Activated CD8-positive, alpha-beta memory T cell treated with anti-CD3 and anti-CD28 coated beads, Interleukin-2, amount 10 ng/mL, durations not matched to agents 7 days and 5 days (primary cell): ENCODE results near the gene PIP5K1B. TPM values are rescaled to one million over a fixed set of nuclear protein-coding genes. Genes with fewer than 3 reads are reported as not detected.
A peak's percentile ranks its signal among the peaks of the same experiment; 100 is the strongest.

Experiments used
- ATAC-seq: fragments of 150-1000 bp; cut with Tn5 transposase; one replicate; pipeline ENCODE4 v1.10.0; 2021; ENCODE audit warnings: moderate library complexity
- CTCF ChIA-PET: fragments of 350-600 bp; sonication (Branson Sonifier 250); formaldehyde crosslinking; loops from one replicate; lab custom pipeline; 2021; ENCODE audit warnings: antibody characterized with exemption; lab: Charles Lee
- DNase-seq: peaks from one replicate; pipeline ENCODE4 v3.0.0-alpha.2; 2020
- H3K27ac Mint-ChIP-seq: one replicate; pipeline ENCODE4 v1.8.0; 2021; ENCODE audit warnings: mild to moderate bottlenecking, mixed read lengths
- H3K27me3 Mint-ChIP-seq: one replicate; pipeline ENCODE4 v1.8.0; 2021; ENCODE audit warnings: mixed read lengths
- H3K36me3 Mint-ChIP-seq: one replicate; pipeline ENCODE4 v1.8.0; 2021; ENCODE audit warnings: mild to moderate bottlenecking, mixed read lengths
- H3K4me1 Mint-ChIP-seq: one replicate; pipeline ENCODE4 v1.8.0; 2021; ENCODE audit warnings: mixed read lengths
- H3K4me3 Mint-ChIP-seq: one replicate; pipeline ENCODE4 v1.8.0; 2021; ENCODE audit warnings: mild to moderate bottlenecking, moderate library complexity, mixed read lengths
- H3K9me3 Mint-ChIP-seq: one replicate; pipeline ENCODE4 v1.8.0; 2022; ENCODE audit warnings: low read depth, mixed read lengths
- total RNA-seq, 2 experiments: library from RNA; stranded (reverse); gene quantifications; one replicate each; pipeline ENCODE4 v1.2.3, GENCODE V29; 2021

Gene PIP5K1B
- total RNA-seq, 2 experiments from 2014 or later, result 0.85 to 23.2 TPM

- DNase-seq (no peak), ATAC-seq (no peak)
- Mint-ChIP-seq H3K36me3 (no peaks in the 10 kb centered on the region), H3K27me3 (peaks cover 11% of the 10 kb centered on the region), H3K9me3 (no peaks in the 10 kb centered on the region), H3K4me3 (no peak overlapping the region), H3K4me1 (peaks cover 8% of the 10 kb centered on the region), H3K27ac (no peak overlapping the region)
- CTCF ChIA-PET, result no interaction called here
Observed at GRCh38 chr9:68800836-68801235, 95.8 kb downstream of the PIP5K1B start.

- no peak overlapping the region for H3K27ac Mint-ChIP-seq
- H3K9me3 Mint-ChIP-seq, result no peaks in the 10 kb centered on the region
- peak; percentile 56 for DNase-seq
- H3K36me3 Mint-ChIP-seq, result no peaks in the 10 kb centered on the region
- peaks cover 8% of the 10 kb centered on the region for H3K4me1 Mint-ChIP-seq
- ATAC-seq, result peak; percentile 39
- no peak overlapping the region for H3K4me3 Mint-ChIP-seq
- CTCF ChIA-PET, result no interaction called here
- H3K27me3 Mint-ChIP-seq, result peaks cover 8% of the 10 kb centered on the region
Observed at GRCh38 chr9:68802525-68803015, 97.5 kb downstream of the PIP5K1B start.

- DNase-seq (no peak), ATAC-seq (no peak)
- no peaks in the 10 kb centered on the region for H3K36me3 Mint-ChIP-seq
- peaks cover 6% of the 10 kb centered on the region for H3K27me3 Mint-ChIP-seq
- H3K9me3 Mint-ChIP-seq, result no peaks in the 10 kb centered on the region
- H3K4me3 Mint-ChIP-seq, result no peak overlapping the region
- no peak overlapping the region for H3K27ac Mint-ChIP-seq
- CTCF ChIA-PET, result no interaction called here
- H3K4me1 Mint-ChIP-seq, result no peaks in the 10 kb centered on the region
Observed at GRCh38 chr9:68804911-68805889, 100.2 kb downstream of the PIP5K1B start.

GRCh38 chr9:68805890-68806517 lies 101.0 kb downstream of the PIP5K1B start:
- Mint-ChIP-seq H3K4me3 (no peak overlapping the region), H3K9me3 (no peaks in the 10 kb centered on the region), H3K27ac (no peak overlapping the region), H3K4me1 (no peaks in the 10 kb centered on the region), H3K27me3 (peaks cover 6% of the 10 kb centered on the region), H3K36me3 (no peaks in the 10 kb centered on the region)
- ATAC-seq (no peak), DNase-seq (no peak)
- CTCF ChIA-PET, result no interaction called here

GRCh38 chr9:68808338-68808890 lies 103.4 kb downstream of the PIP5K1B start:
- DNase-seq (no peak), ATAC-seq (no peak)
- CTCF ChIA-PET, result interaction anchor here (1.5 kb wide), 1 partner anchor 28 kb away, joined by 3 read pairs; no protein-coding TSS in a partner anchor
- peaks cover 15% of the 10 kb centered on the region for H3K27me3 Mint-ChIP-seq
- H3K4me1 Mint-ChIP-seq, result no peaks in the 10 kb centered on the region
- no peak overlapping the region for H3K4me3 Mint-ChIP-seq
- no peaks in the 10 kb centered on the region for H3K36me3 Mint-ChIP-seq
- H3K9me3 Mint-ChIP-seq, result no peaks in the 10 kb centered on the region
- H3K27ac Mint-ChIP-seq, result no peak overlapping the region

- CTCF ChIA-PET, result no interaction called here
- Mint-ChIP-seq H3K4me1 (no peaks in the 10 kb centered on the region), H3K9me3 (no peaks in the 10 kb centered on the region), H3K4me3 (no peak overlapping the region), H3K27me3 (peaks cover 42% of the 10 kb centered on the region), H3K27ac (no peak overlapping the region), H3K36me3 (no peaks in the 10 kb centered on the region)
- DNase-seq (no peak), ATAC-seq (no peak)
Observed at GRCh38 chr9:68817079-68817875, 112.2 kb downstream of the PIP5K1B start.

GRCh38 chr9:68819065-68819464 lies 114.0 kb downstream of the PIP5K1B start:
- H3K4me3 Mint-ChIP-seq, result no peak overlapping the region
- no peaks in the 10 kb centered on the region for H3K4me1 Mint-ChIP-seq
- peaks cover 34% of the 10 kb centered on the region for H3K27me3 Mint-ChIP-seq

GRCh38 chr9:68821911-68822310 lies 116.9 kb downstream of the PIP5K1B start:
- no peaks in the 10 kb centered on the region for H3K4me1 Mint-ChIP-seq
- H3K36me3 Mint-ChIP-seq, result no peaks in the 10 kb centered on the region
- DNase-seq (no peak), ATAC-seq (no peak)
- no peak overlapping the region for H3K4me3 Mint-ChIP-seq
- CTCF ChIA-PET, result no interaction called here
- H3K27ac Mint-ChIP-seq, result no peak overlapping the region
- no peaks in the 10 kb centered on the region for H3K9me3 Mint-ChIP-seq
- H3K27me3 Mint-ChIP-seq, result peaks cover 29% of the 10 kb centered on the region

More at GRCh38 chr9:68819065-68819464, 114.0 kb downstream of the PIP5K1B start:
- no peak for DNase-seq
- no peak for ATAC-seq
- Mint-ChIP-seq H3K36me3 (no peaks in the 10 kb centered on the region), H3K9me3 (no peaks in the 10 kb centered on the region), H3K27ac (no peak overlapping the region)
- CTCF ChIA-PET, result no interaction called here

- ATAC-seq (no peak), DNase-seq (no peak)
- Mint-ChIP-seq H3K36me3 (no peaks in the 10 kb centered on the region), H3K4me3 (no peak overlapping the region), H3K9me3 (no peaks in the 10 kb centered on the region), H3K27ac (no peak overlapping the region), H3K27me3 (peaks cover 29% of the 10 kb centered on the region), H3K4me1 (no peaks in the 10 kb centered on the region)
- CTCF ChIA-PET, result no interaction called here
Observed at GRCh38 chr9:68822596-68823165, 117.6 kb downstream of the PIP5K1B start.

- Mint-ChIP-seq H3K36me3 (no peaks in the 10 kb centered on the region), H3K4me1 (no peaks in the 10 kb centered on the region), H3K27ac (no peak overlapping the region), H3K9me3 (no peaks in the 10 kb centered on the region), H3K4me3 (no peak overlapping the region), H3K27me3 (peaks cover 17% of the 10 kb centered on the region)
- CTCF ChIA-PET, result no interaction called here
- DNase-seq, result no peak
- ATAC-seq, result no peak
Observed at GRCh38 chr9:68825762-68826472, 120.9 kb downstream of the PIP5K1B start.

GRCh38 chr9:68827837-68828744 lies 123.1 kb downstream of the PIP5K1B start:
- ATAC-seq, result no peak
- CTCF ChIA-PET, result no interaction called here
- peaks cover 13% of the 10 kb centered on the region for H3K27me3 Mint-ChIP-seq
- no peaks in the 10 kb centered on the region for H3K4me1 Mint-ChIP-seq
- no peaks in the 10 kb centered on the region for H3K9me3 Mint-ChIP-seq
- no peak for DNase-seq
- H3K27ac Mint-ChIP-seq, result no peak overlapping the region
- no peak overlapping the region for H3K4me3 Mint-ChIP-seq
- H3K36me3 Mint-ChIP-seq, result no peaks in the 10 kb centered on the region
